HEK293 (cell line): Measurements from ENCODE around the gene ERRFI1.

Source experiments
- CTCF ChIP-seq: fragments of 450-650 bp; formaldehyde crosslinking; IDR thresholded peaks from 2 replicates; pipeline ENCODE4 v1.5.1; 2016; ENCODE audit warnings: missing biosample characterization, missing genetic modification characterization
- REST ChIP-seq: fragments of 450-650 bp; formaldehyde crosslinking; IDR thresholded peaks from 2 replicates; pipeline ENCODE4 v1.5.1; 2016; ENCODE audit warnings: missing biosample characterization, missing genetic modification characterization
- YY1 ChIP-seq: fragments of 450-650 bp; formaldehyde crosslinking; IDR thresholded peaks from 2 replicates; pipeline ENCODE4 v1.5.1; 2018; ENCODE audit warnings: missing biosample characterization, missing genetic modification characterization
- ZFP3 ChIP-seq: fragments of 450-650 bp; formaldehyde crosslinking; IDR thresholded peaks from 2 replicates; pipeline ENCODE4 v1.5.1; 2016; ENCODE audit warnings: low read depth, missing biosample characterization, missing genetic modification characterization
- ZNF24 ChIP-seq: fragments of 450-650 bp; formaldehyde crosslinking; IDR thresholded peaks from 2 replicates; pipeline ENCODE4 v1.5.1; 2016; ENCODE audit warnings: missing biosample characterization, missing genetic modification characterization
- ZNF302 ChIP-seq: fragments of 450-650 bp; formaldehyde crosslinking; IDR thresholded peaks from 2 replicates; pipeline ENCODE4 v1.5.1; 2016; ENCODE audit warnings: missing biosample characterization, missing genetic modification characterization, low read depth
- ZNF398 ChIP-seq: fragments of 450-650 bp; formaldehyde crosslinking; IDR thresholded peaks from 2 replicates; pipeline ENCODE4 v1.5.1; 2017; ENCODE audit warnings: missing biosample characterization, missing genetic modification characterization
- ZNF600 ChIP-seq: fragments of 450-650 bp; formaldehyde crosslinking; IDR thresholded peaks from 2 replicates; pipeline ENCODE4 v1.5.1; 2016; ENCODE audit warnings: missing biosample characterization, missing genetic modification characterization
- ZNF701 ChIP-seq: fragments of 450-650 bp; formaldehyde crosslinking; IDR thresholded peaks from 2 replicates; pipeline ENCODE4 v1.5.1; 2016; ENCODE audit warnings: missing biosample characterization, missing genetic modification characterization
- ZNF792 ChIP-seq: fragments of 450-650 bp; formaldehyde crosslinking; IDR thresholded peaks from 2 replicates; pipeline ENCODE4 v1.5.1; 2016; ENCODE audit warnings: missing biosample characterization, missing genetic modification characterization

- TF ChIP-seq ZFP3 (tag by site-specific recombination) (no peak), CTCF (tag by site-specific recombination) (no peak), ZNF398 (tag by site-specific recombination) (no peak), ZNF24 (tag by site-specific recombination) (no peak), REST (tag by site-specific recombination) (no peak), ZNF792 (no peak), ZNF701 (tag by site-specific recombination) (no peak), YY1 (tag by site-specific recombination) (no peak), ZNF302 (tag by site-specific recombination) (no peak), ZNF600 (tag by site-specific recombination) (no peak)
Measured at GRCh38 chr1:7993593-7994479, 32.3 kb downstream of the ERRFI1 start.
